GM12872 (cell line): ENCODE measurements around the gene NOTUM.

Experiments used
- CTCF ChIP-seq: IDR thresholded peaks from 3 replicates; pipeline ENCODE4 v1.5.1; 2011; ENCODE audit warnings: low read depth, mild to moderate bottlenecking, low read length, moderate library complexity; ENCODE audit not compliant: insufficient read depth

NOTUM gene

GRCh38 chr17:81999587-81999975 is 38.6 kb upstream of the NOTUM start:
- no peak for TF ChIP-seq CTCF

GRCh38 chr17:81998691-81999438 is 37.9 kb upstream of the NOTUM start:
- no peak for TF ChIP-seq CTCF

GRCh38 chr17:81998212-81998611 is 37.2 kb upstream of the NOTUM start:
- no peak for TF ChIP-seq CTCF

- no peak for TF ChIP-seq CTCF
These were observed 35.9 kb upstream of the NOTUM start for GRCh38 chr17:81996757-81997441.

GRCh38 chr17:81996232-81996756 is 35.3 kb upstream of the NOTUM start:
- TF ChIP-seq CTCF: no peak

- no peak for TF ChIP-seq CTCF
These were observed 34.7 kb upstream of the NOTUM start for GRCh38 chr17:81995463-81996231.
